Activated naive CD4-positive, alpha-beta T cell treated with anti-CD3 and anti-CD28 coated beads, Interleukin-2, amount 50 U/mL, for 72 hours (primary cell): ENCODE measurements around the gene B4GALT1. TPM values are rescaled to one million over a fixed set of nuclear protein-coding genes. Genes with fewer than 3 reads are reported as not detected.
A peak's percentile ranks its signal among the peaks of the same experiment; 100 is the strongest.

ENCODE experiments used
- ATAC-seq, 2 donors: fragments of 150-1000 bp; cut with Tn5 transposase; 2 replicates each; pipeline ENCODE4 v1.10.0; 2021; ENCODE audit warnings: mild to moderate bottlenecking in 2 of 2, moderate library complexity in 2 of 2
- DNase-seq, 2 donors: peaks; one replicate each; pipeline ENCODE4 v3.0.0; 2021 to 2022; ENCODE audit warnings: low spot score in 2 of 2
- H3K27ac Mint-ChIP-seq, 2 donors: one replicate each; pipeline ENCODE4 v1.8.0; 2022; ENCODE audit warnings: mild to moderate bottlenecking in 2 of 2, mixed read lengths in 2 of 2
- H3K36me3 Mint-ChIP-seq, 2 donors: one replicate each; pipeline ENCODE4 v1.8.0; 2022; ENCODE audit warnings: mixed read lengths in 2 of 2
- H3K9me3 Mint-ChIP-seq, 2 donors: one replicate each; pipeline ENCODE4 v1.8.0; 2022; ENCODE audit warnings: mixed read lengths in 2 of 2
- total RNA-seq, 2 donors: library from RNA; stranded (reverse); gene quantifications; one replicate each; pipeline ENCODE4 v1.2.3, GENCODE V29; 2022

The B4GALT1 gene
- total RNA-seq, 2 donors from 2014 or later: 47.8 to 49.2 TPM

DNA sequence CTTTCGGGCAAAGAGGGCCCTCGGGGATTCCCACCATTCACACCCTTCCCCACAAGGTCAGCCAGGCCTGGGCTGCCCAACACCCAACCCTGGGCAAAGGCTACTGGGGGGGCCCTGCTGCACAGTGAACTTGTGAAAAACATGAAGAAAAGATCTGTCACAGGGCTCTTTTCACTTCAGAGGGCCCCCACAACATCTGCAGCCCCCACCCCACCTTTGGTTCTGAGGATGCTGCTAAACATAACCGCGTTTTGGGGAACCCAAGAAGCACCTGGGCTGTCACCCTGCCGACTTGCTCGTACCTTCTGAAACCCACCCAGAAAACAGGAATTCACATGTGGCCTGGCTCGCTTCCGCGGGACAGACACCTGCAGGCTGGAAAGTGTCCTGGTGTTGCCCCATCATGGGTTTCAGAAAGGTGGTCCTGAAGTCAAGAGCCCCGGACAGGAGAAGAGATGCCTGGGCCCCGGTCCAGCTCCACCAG is 29.3 kb downstream of the B4GALT1 start:
- H3K36me3 Mint-ChIP-seq: peaks cover 5 to 6% of the 10 kb centered on the region in 2 donors
- H3K27ac Mint-ChIP-seq: peak overlapping the region in 1 of 2 donors; percentile 65
- DNase-seq (no peak), ATAC-seq (no peak)
- H3K9me3 Mint-ChIP-seq: no peaks in the 10 kb centered on the region

DNA sequence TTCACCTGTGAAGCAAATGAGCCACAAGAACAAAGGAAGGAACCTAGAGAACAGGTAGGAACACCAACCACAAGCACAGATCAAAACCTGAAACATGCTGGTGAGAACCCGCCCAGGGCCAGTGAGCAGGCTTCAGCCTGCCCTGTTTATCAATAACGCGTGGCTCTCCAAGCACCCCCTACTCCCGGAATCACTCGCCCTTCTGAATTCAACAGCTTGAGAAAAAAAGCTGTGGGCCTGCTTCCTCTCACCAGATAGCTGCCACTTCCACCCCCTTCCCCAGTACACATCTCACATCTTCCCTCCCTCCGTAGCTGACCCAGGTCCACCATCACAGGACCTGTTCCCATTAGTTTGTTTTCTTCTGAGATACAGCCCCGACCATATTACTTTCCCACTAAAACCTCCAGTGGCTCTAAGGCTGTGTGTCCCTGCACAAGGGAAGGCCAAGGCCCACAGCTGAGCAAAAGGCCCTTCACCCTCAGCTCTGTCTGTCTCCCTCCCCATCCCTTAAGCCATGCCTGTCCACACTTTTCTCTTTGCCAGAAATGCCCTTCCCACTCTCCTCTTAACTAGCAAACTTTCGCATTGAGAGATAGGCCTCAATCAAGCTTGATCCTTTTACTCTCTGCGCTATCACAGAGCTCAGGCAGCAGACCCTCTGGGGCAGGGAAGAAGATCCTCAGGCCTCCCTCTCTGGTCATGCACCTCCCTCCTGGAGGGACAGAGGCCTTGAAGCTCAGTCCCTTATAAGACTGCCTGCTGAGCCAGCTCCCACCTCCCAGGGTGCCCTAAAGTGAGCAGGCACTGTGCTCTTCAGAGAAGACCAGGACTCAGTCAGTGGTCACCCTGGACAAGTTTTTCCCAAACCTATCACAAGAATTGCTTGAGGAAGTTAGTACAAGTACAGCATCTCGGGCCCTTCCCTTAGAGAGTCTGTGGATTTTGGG is 30.1 kb downstream of the B4GALT1 start:
- peak overlapping the region; percentile 65 to 95 for H3K27ac Mint-ChIP-seq
- no peak for DNase-seq
- H3K9me3 Mint-ChIP-seq: no peaks in the 10 kb centered on the region
- peaks cover 5 to 6% of the 10 kb centered on the region in 2 donors for H3K36me3 Mint-ChIP-seq
- no peak for ATAC-seq

DNA sequence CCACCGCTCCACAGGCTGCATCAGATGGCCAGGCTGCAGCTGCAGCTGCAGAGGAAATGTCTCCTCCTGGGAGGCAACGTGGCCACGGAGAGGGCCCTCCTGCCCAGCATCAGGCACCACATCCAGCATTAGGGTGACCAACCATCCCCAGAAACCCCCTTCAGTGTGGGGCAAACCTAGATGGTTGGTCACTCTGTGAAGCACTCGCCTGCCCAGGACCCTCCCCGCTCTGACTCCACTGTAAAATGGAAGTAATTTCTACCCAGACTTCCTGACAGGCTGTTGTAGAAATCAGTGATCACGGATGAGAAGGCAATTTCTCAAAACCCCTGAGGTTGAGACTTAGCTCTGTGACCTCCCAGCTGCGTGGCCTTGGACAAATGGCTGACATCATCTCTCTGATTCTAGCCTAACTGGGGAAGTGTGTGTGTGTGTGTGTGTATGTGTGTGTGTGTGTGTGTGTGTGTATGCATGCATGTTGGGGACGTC is 31.6 kb downstream of the B4GALT1 start:
- ATAC-seq (no peak), DNase-seq (no peak)
- no peaks in the 10 kb centered on the region for H3K9me3 Mint-ChIP-seq
- no peak overlapping the region for H3K27ac Mint-ChIP-seq
- peaks cover 6 to 9% of the 10 kb centered on the region in 2 donors for H3K36me3 Mint-ChIP-seq

DNA sequence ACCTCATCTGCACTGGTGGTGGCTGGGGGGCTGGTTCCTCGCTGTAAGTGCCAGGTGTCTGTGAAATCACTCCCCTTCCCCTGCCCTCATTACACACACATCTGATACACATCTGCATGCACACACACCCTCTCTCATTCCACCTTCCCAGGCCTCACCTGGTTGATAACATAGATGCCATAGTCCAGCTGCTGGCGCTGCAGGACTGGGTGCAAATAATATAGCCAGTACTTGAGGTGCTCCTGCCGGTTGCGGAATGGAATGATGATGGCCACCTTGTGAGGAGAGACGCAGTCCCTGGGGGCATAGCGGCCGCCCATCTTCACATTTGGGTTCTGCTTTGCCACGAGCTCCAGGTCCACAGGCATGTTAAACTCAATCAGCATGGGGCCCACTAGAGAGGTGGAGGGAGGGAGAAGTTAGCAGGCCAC is 32.1 kb downstream of the B4GALT1 start:
- DNase-seq (no peak), ATAC-seq (no peak)
- Mint-ChIP-seq H3K27ac (peak overlapping the region in 1 of 2 donors; percentile 53), H3K36me3 (peaks cover 6 to 12% of the 10 kb centered on the region in 2 donors), H3K9me3 (no peaks in the 10 kb centered on the region)

DNA sequence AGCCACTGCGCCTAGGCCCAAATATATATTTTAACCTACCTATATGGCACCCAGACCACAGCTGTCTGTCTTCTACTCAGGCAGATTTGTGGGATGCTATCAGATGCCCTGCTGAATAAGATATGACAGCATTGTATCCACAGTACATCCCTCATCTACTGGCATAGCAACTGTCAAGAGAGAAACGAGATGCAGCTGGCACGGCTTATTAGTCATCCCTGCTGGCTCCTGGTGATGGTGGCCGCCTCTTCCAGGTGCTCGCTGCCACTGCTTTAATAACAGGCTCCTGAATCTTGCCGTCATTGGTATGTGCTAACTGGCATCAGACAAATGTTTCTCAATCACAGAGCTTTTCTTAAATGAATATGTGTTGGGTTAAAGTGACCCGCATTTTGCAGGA is 34.0 kb downstream of the B4GALT1 start:
- ATAC-seq: no peak
- Mint-ChIP-seq H3K27ac (no peak overlapping the region), H3K36me3 (peaks cover 6 to 25% of the 10 kb centered on the region in 2 donors), H3K9me3 (no peaks in the 10 kb centered on the region)
- no peak for DNase-seq

DNA sequence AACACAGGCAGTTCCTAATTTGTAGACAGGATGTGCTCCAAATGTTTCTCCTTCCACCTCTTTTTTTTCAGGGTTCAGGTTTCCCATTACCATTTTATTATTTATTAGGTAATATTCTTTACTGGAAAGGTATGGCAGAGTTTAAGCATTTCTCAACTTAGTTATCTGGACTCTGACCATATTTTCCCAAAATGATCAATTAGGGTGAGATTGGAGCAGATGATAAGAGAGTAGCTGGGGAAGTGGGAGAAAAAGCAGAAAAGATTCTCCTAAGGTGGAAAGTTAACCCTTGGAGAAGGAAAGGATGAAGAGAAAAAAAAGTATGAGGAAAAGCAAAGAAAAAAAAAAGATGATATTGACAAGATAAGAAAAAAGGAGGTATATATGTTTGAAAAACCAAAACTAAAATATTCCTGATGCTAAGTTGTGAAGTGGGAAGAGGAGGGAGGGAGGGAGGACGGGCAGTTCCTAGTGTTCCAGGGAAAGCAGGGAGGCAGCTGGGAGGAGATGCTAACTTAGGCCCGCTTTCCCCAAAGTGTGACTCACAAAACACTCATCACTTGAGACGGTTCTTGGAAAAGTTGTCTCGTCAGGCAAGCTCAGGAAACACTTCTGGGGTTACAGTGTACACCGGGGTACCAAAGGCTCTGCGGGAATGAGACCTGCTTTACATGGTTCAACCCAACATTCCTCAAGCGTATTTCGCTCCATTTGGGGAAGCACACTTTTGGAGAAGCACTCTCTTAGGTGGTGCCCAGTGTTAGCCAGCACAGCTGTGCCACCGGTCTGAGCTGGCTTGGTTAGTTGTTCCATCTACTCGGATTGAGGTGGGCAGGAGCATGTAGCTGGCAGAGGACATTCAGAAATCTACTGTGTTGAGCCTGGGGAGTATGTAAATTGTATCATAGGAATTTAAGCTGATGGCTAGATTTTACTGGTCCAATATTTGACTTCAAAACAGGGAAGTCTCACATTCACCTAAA is 35.1 kb downstream of the B4GALT1 start:
- Mint-ChIP-seq H3K9me3 (no peaks in the 10 kb centered on the region), H3K27ac (peak overlapping the region in 1 of 2 donors; percentile 83), H3K36me3 (peaks cover 13 to 35% of the 10 kb centered on the region in 2 donors)
- no peak for ATAC-seq
- DNase-seq: no peak

DNA sequence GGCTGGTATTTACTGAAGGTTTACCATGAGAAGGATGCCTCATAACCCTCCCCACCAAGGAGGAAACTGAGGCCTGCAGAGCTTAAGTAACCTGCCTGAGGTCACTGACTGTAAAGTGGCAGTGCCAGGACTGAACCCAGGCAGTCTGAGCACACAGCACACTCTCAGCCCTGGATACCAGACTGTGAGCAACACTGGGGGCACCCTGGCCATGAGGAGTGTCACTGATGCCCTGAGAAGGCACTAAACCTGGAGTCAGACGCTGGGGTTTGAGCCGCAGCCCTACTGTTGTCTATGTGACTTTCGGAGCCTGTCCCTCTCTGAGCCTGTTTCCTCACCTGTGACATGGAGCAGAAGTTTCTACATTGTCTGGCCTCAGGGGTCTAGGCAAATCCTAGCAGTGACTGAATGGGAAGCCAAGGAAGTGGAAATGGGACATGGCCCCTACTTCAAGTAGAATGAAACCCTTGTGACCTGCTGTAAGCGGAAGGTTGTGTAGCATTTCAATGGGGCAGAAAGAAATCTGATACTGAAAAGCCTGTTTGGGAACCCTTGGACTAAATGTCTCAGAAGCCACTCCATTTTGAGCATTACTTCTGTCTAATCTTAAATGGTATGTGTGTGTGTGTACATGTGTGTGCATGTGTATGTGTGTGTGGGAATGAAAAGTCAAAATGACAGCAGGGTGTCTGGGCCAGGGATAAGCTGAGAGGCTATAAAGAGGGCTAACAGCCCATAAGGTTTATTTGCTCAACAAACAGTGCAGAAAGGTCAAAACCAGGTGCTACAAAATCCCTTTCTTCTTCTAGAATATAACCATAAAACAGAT is 36.0 kb downstream of the B4GALT1 start:
- no peak for DNase-seq
- Mint-ChIP-seq H3K9me3 (no peaks in the 10 kb centered on the region), H3K27ac (peak overlapping the region; percentile 83 to 99), H3K36me3 (peaks cover 13 to 35% of the 10 kb centered on the region in 2 donors)
- ATAC-seq: peak; percentile 46 to 57

DNA sequence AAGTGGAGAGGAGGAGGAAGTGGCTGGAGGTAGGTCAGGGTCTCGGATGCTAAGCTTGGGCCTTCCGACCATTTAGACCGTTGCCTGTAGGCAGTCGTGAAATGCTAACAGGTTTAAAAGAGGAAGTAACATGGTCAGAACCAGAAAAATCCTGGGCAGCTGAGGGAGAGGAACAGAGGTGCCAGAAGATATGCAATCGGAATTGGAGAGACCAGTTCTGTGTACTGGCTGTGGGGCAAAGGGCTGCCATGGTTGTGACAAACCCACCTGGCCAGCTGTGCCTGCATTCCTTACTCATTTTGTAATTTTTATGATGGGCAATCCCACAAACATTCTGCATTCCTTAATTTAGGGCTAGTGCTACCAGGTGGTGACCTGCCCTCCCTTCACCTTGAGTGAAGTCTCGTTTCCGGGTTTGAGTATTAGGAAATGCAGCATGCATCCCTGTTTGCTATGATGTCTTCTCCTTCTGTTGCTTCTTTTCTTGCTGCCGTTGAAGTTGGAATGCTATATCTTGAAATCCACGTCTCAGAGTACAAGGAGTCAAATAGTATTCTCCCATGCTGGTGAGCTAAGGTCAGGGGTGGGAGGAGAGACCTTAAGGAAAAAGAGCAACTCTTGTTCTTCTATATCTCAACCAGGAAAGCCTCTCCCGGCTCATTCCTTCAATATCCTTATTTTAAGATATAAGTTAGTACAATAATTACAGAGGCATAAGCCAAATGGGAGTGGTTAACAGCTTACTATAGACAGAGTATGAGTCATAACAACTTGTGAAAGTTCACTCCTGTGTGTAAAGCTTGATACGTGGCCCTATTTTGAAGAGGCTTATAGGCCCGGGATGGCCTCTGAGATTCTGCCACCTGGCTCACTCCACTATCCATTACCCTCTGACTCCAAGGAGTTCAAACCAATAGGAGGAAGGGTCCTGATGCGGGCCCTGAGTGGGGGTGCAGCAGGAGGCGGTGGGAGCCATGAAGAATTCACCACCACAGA is 37.0 kb downstream of the B4GALT1 start:
- Mint-ChIP-seq H3K27ac (peak overlapping the region; percentile 83 to 99), H3K36me3 (peaks cover 13 to 35% of the 10 kb centered on the region in 2 donors), H3K9me3 (no peaks in the 10 kb centered on the region)
- no peak for DNase-seq
- ATAC-seq: peak; percentile 91 to 94

DNA sequence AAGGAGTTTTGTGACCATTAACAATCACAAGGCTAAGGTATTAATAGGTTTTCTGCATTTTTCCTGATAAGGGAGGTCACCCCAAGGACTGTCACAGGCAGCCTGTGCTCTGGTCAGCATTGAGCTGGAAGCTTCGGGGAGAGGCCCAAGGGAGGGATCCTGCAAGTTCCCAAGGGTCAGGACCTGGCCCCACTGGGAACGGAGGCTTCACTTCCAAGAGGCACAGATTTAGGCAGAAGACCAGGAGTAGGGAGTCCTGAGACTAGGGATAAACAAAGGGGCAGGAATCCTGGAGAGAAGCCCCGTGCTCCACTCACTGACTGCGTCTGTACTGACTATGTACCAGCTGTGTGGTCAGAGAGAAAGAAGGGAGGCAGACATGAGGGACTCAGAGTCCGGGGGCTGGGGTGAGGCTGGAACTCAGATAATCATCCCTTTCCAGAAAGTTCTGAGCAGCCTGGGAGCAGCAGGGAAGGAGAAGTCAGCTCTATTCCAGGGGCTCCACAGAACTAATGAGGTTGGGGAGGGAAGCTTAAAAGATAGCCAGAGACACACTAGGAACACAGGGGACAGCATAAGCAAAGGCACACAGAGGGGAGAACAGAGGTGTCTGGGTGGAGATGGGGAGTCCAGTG is 37.8 kb downstream of the B4GALT1 start:
- peak overlapping the region; percentile 80 to 83 for H3K27ac Mint-ChIP-seq
- ATAC-seq (no peak), DNase-seq (no peak)
- H3K36me3 Mint-ChIP-seq: peaks cover 13 to 35% of the 10 kb centered on the region in 2 donors
- H3K9me3 Mint-ChIP-seq: no peaks in the 10 kb centered on the region

DNA sequence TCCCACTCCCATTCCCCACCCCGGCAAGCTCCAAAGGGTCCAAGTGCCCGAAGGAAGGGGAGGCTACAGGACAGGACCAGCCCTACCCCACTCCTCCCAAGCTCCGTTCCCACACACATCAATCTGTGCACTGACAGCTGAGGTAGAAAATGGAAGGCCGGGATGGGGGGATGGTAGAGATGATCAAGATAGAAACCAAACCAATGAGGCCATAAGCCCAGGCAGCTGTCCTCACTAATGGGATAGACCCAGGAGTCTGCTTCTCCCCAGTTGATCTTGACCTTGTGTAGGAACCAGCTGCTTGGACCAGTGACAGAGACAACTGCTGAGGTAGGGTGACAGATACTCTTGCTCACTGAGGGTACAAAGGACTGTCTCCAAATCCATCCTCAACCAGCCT is 38.6 kb downstream of the B4GALT1 start:
- H3K9me3 Mint-ChIP-seq: no peaks in the 10 kb centered on the region
- H3K36me3 Mint-ChIP-seq: peaks cover 10 to 35% of the 10 kb centered on the region in 2 donors
- ATAC-seq: no peak
- no peak overlapping the region for H3K27ac Mint-ChIP-seq
- DNase-seq: no peak

DNA sequence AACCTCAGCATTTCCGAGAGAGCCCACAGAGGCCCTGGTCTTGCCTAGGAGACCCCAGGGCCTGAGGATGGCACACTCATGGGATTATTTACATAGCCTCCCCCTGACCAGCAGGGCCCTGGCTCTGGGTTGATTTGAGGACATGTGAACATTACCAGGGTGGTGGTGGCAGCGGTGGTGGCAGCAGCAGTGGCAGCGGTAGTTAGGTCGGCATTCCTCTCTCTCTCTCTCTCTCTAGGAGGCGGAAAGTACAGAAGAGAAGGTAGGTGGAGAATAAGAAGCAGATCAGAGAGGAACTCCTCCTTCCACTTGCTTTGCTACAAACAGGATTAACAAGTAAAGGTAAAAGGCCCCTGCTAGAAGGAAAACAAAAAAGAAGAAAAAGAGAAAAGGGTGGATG is 39.3 kb downstream of the B4GALT1 start:
- Mint-ChIP-seq H3K27ac (no peak overlapping the region), H3K36me3 (peaks cover 7 to 35% of the 10 kb centered on the region in 2 donors), H3K9me3 (no peaks in the 10 kb centered on the region)
- ATAC-seq (no peak), DNase-seq (no peak)

DNA sequence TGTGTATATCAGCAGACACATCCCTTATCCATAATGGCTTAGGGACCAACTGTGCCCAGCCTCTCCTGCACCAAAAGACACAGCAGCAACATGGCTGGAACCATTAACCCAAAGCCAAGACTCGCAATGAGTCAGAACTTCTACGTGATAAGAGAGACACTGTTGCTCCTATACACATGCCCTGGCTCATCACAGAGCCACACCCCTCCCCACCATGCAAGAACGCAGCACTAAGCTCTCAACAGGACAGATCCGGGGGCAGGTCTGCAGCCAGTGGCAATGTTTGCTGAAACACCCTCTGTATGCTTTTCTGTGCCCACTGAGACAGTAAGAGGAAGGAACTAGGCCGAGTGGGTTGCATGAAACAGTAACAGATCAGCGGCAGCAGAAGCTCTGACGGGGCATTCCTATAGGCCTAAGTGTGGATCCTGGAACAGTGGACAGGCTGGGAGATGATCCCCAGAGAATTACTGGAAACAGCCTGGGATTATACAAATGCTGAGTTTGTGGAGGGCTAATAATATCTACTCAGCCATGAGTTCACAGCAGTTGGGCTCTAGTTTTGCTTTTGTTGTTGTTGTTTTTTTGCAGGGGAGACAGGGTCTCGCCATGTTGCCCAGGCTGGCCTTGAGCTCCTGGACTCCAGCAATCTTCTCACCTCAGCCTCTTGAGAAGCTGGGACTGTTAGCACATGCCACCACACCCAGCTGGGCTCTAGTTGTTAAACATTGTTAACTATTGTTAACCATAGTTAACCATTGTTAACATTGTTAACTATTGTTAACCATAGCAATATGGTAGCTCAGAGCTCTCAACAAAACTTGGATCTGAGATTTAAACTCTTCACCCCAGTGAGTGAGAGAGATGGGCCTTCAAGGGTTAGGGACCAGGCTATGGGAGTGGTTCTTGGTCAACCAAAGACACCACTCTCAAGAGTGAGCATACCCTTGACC is 41.0 kb downstream of the B4GALT1 start:
- no peak for ATAC-seq

DNA sequence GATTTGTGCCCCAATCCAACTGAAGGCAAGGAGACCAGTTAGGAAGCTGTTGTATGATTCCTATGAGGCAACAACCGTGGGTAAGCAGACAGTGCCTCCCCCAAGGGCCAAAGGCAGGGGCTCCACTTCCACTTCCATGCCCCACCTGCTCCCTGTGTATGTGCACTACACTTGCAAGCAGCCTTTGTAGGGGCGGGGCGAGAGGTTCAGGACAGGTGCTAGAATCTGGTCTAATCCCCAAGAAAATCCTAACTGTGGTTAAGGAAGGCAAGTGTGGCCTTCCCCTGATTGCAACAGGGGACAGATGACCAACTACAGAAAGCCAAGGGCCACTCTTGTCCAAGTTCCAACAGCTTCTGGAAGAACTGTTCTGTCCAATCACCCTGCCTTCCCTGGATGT is 41.7 kb downstream of the B4GALT1 start:
- DNase-seq (no peak), ATAC-seq (no peak)
- no peaks in the 10 kb centered on the region for H3K9me3 Mint-ChIP-seq
- H3K36me3 Mint-ChIP-seq: peaks cover 7 to 29% of the 10 kb centered on the region in 2 donors
- H3K27ac Mint-ChIP-seq: peak overlapping the region in 1 of 2 donors; percentile 41

More for the DNA sequence above, 41.0 kb downstream of the B4GALT1 start:
- Mint-ChIP-seq H3K36me3 (peaks cover 7 to 30% of the 10 kb centered on the region in 2 donors), H3K9me3 (no peaks in the 10 kb centered on the region), H3K27ac (peak overlapping the region in 1 of 2 donors; percentile 41)
- DNase-seq: no peak
